BJ (cell line): ENCODE measurements around the gene ATP2C1. TPM values are rescaled to one million over a fixed set of nuclear protein-coding genes. Genes with fewer than 3 reads are reported as not detected.
A peak's percentile ranks its signal among the peaks of the same experiment; 100 is the strongest.

Source experiments
- CTCF ChIA-PET: fragments of 350-600 bp; formaldehyde crosslinking; extraction: SDS; loops from one replicate; lab custom pipeline; 2021; ENCODE audit warnings: antibody characterized with exemption, inconsistent platforms; lab: Yijun Ruan, JAX
- POLR2A ChIA-PET: fragments of 300-600 bp; sonication (Branson Sonifier 250); formaldehyde crosslinking; extraction: SDS; loops from one replicate; lab custom pipeline; 2021; ENCODE audit warnings: antibody characterized with exemption; lab: Charles Lee
- DNase-seq: peaks from one replicate; pipeline ENCODE4 v3.0.0-alpha.2; 2011; ENCODE audit warnings: low read depth
- H3K27me3 ChIP-seq: 2 replicates; pipeline ENCODE4 v1.6.0; 2011; ENCODE audit warnings: low read length; ENCODE audit not compliant: control insufficient read depth, insufficient read depth
- H3K36me3 ChIP-seq: 2 replicates; pipeline ENCODE4 v1.5.1; 2011; ENCODE audit warnings: low read length; ENCODE audit not compliant: control insufficient read depth, insufficient read depth
- H3K4me3 ChIP-seq: 2 replicates; pipeline ENCODE4 v1.5.1; 2011; ENCODE audit warnings: low read depth, mild to moderate bottlenecking, control low read depth, low read length
- CTCF ChIP-seq: IDR thresholded peaks from 2 replicates; pipeline ENCODE4 v1.5.1; 2011; ENCODE audit warnings: low read depth, mild to moderate bottlenecking, control low read depth, inconsistent platforms, low read length, moderate library complexity; ENCODE audit not compliant: insufficient read depth
- polyA plus RNA-seq: library from polyadenylated mRNA; depleted of rRNA; stranded (reverse); fragments of >200 nt; gene quantifications from 2 replicates; pipeline ENCODE4 v1.2.3, GENCODE V29; 2011

ATP2C1 gene
- polyA plus RNA-seq, 1 experiment, result 42.9 TPM

- TF ChIP-seq CTCF, result no peak
- H3K27me3 ChIP-seq, result no peaks in the 10 kb centered on the region
- no peaks in the 10 kb centered on the region for H3K36me3 ChIP-seq
- POLR2A ChIA-PET, result no interaction called here
- no peak overlapping the region for H3K4me3 ChIP-seq
- DNase-seq, result no peak
- CTCF ChIA-PET, result interaction anchor here (0.9 kb wide), 1 partner anchor 38 kb away, joined by 4 read pairs; no protein-coding TSS in a partner anchor
Observed at GRCh38 chr3:130960139-130960795, 66.4 kb downstream of the ATP2C1 start.

GRCh38 chr3:130961458-130961857 lies 67.6 kb downstream of the ATP2C1 start:
- H3K36me3 ChIP-seq, result no peaks in the 10 kb centered on the region
- CTCF ChIA-PET, result no interaction called here
- no peak for DNase-seq
- no peak for TF ChIP-seq CTCF
- H3K4me3 ChIP-seq, result no peak overlapping the region
- POLR2A ChIA-PET, result no interaction called here
- H3K27me3 ChIP-seq, result no peaks in the 10 kb centered on the region

DNA sequence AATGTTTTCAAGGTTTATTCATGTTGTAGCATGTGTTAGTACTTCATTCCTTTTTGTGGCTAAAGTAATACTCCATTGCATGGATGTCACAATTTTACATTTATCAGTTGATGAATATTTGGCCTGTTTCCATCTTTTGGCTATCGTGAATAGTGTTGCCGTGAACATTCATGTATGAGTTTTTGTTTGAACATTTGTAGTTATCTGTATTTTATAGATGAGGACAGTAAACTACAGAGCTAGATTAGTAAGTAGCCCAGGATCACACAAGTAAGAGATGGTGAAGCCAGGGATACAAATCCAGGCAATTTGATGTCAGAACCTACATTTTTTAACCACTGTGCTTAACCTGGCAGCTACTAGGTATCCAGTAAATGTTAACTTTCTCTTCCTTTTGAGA lies 69.6 kb downstream of the ATP2C1 start:
- no peak for TF ChIP-seq CTCF
- no peak for DNase-seq
- Histone ChIP-seq H3K36me3 (no peaks in the 10 kb centered on the region), H3K4me3 (no peak overlapping the region), H3K27me3 (no peaks in the 10 kb centered on the region)
- ChIA-PET POLR2A (no interaction called here), CTCF (interaction anchor here (0.5 kb wide), 1 partner anchor 249 kb away, joined by 3 read pairs; no protein-coding TSS in a partner anchor)

GRCh38 chr3:130963878-130964277 lies 70.0 kb downstream of the ATP2C1 start:
- peak; percentile 68 for DNase-seq
- CTCF ChIA-PET, result interaction anchor here (0.5 kb wide), 1 partner anchor 250 kb away, joined by 3 read pairs; no protein-coding TSS in a partner anchor
- no peaks in the 10 kb centered on the region for H3K36me3 ChIP-seq
- POLR2A ChIA-PET, result no interaction called here
- H3K4me3 ChIP-seq, result no peak overlapping the region
- no peak for TF ChIP-seq CTCF
- no peaks in the 10 kb centered on the region for H3K27me3 ChIP-seq

DNA sequence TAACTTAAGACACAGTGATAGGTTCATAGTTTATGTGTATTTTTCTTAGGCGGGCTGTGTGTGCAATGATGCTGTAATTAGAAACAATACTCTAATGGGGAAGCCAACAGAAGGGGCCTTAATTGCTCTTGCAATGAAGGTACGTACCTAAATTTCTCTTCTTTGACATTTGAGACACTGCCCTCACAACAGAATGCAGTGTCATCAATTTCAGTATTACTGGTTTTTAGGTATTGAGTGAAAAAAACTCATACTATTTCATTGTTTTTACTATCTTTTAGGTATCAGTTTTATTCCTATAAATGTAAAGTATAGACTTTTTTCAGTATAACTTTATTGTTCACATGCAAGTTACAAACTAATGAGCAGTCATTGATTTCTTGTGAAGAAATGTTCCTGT lies 73.4 kb downstream of the ATP2C1 start:
- DNase-seq, result no peak
- CTCF ChIA-PET, result no interaction called here
- POLR2A ChIA-PET, result no interaction called here
- no peak overlapping the region for H3K4me3 ChIP-seq
- no peaks in the 10 kb centered on the region for H3K36me3 ChIP-seq
- no peaks in the 10 kb centered on the region for H3K27me3 ChIP-seq
- no peak for TF ChIP-seq CTCF
